ACC112 (cell line): Measurements from ENCODE around the gene SPACDR.

Experiments
- H2AFZ ChIP-seq: fragments of 200-600 bp; sonication (generic); one replicate; pipeline ENCODE4 v1.6.0; 2017; ENCODE audit warnings: antibody characterized with exemption, low read length; ENCODE audit not compliant: unreplicated experiment
- H3K27ac ChIP-seq: fragments of 200-600 bp; sonication (generic); 2 replicates; pipeline ENCODE4 v1.5.1; 2014; ENCODE audit warnings: low read depth, mild to moderate bottlenecking, antibody characterized with exemption, low read length, moderate library complexity
- H3K27me3 ChIP-seq: fragments of 200-600 bp; sonication (generic); 2 replicates; pipeline ENCODE4 v1.6.1; 2014; ENCODE audit warnings: mild to moderate bottlenecking, antibody characterized with exemption, low read length, moderate library complexity, mixed read lengths; ENCODE audit not compliant: insufficient read depth
- H3K36me3 ChIP-seq: fragments of 200-600 bp; sonication (generic); 2 replicates; pipeline ENCODE4 v1.6.1; 2016; ENCODE audit warnings: mild to moderate bottlenecking, antibody characterized with exemption, low read length, moderate library complexity, mixed read lengths; ENCODE audit not compliant: insufficient read depth
- H3K4me1 ChIP-seq: fragments of 200-600 bp; sonication (generic); one replicate; pipeline ENCODE4 v1.6.1; 2016; ENCODE audit warnings: low read length, mixed read lengths; ENCODE audit not compliant: insufficient read depth, unreplicated experiment, control insufficient read depth
- H3K4me3 ChIP-seq: fragments of 200-600 bp; sonication (generic); 2 replicates; pipeline ENCODE4 v1.5.1; 2014; ENCODE audit warnings: mild to moderate bottlenecking, low read depth, low read length
- H3K79me2 ChIP-seq: fragments of 200-600 bp; sonication (generic); one replicate; pipeline ENCODE4 v1.6.0; 2016; ENCODE audit warnings: low read length; ENCODE audit not compliant: control insufficient read depth, unreplicated experiment, insufficient read depth

The SPACDR gene

DNA sequence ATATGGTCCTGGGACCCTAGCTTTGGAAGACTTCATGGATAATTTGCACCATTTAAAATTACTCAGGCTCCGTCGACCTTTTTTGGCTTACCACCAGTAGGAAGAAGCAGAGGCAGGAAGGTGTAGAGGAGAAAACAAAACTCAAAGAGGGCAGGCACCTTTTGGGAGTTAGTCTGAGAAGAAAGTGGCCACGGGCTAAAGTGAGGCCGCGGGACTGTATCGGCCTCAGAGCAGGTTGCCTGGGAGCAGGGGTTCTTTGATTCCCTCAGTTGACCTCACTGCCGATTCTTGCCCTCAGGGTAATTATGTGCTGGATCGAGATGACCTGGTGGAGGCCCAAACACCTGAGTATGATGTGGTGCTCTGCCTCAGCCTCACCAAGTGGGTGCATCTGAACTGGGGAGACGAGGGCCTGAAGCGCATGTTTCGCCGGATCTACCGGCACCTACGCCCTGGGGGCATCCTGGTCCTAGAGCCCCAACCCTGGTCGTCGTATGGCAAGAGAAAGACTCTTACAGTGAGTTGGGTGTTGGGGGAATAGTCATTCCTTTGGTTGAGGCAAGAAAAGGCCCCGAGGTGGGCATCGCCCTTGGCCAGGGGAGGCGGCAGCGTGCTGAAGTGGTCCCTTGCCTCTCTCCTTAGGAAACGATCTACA, 31.3 kb downstream of the SPACDR start:
- Histone ChIP-seq H3K79me2 (peaks cover 44% of the 10 kb centered on the region), H3K36me3 (0 out of 2 replicates have a peak, but pooled peaks cover 8% of the 10 kb centered on the region), H3K4me3 (peak overlapping the region; percentile 80; the same call in 1 of the 2 replicates), H3K27ac (no peak overlapping the region), H3K4me1 (peaks cover 28% of the 10 kb centered on the region), H3K27me3 (no peaks in the 10 kb centered on the region), H2AFZ (no peak overlapping the region)

DNA sequence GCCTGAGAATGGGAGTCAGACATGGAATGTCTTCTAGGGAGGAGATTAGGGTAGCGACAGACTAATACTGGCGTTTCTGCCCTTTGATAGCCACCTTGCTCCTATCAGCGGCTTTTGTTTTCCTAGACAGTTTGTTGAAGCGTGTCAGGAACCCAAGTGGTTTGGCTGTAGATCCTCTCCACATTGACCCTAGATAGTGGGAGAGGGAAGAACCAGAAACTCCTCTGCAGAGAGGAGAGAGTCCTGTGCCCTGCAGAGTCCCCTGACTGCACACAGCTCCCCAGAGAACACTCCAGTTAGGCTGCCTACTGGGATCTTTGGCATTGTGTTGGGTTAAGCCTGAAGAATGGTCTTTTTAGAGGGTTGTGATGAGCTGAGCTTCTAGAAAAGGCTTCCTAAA, 32.0 kb downstream of the SPACDR start:
- Histone ChIP-seq H2AFZ (no peak overlapping the region), H3K4me1 (peaks cover 30% of the 10 kb centered on the region), H3K4me3 (peak overlapping the region; percentile 80), H3K27me3 (no peaks in the 10 kb centered on the region), H3K27ac (no peak overlapping the region), H3K79me2 (peaks cover 44% of the 10 kb centered on the region), H3K36me3 (0 out of 2 replicates have a peak, but pooled peaks cover 8% of the 10 kb centered on the region)

DNA sequence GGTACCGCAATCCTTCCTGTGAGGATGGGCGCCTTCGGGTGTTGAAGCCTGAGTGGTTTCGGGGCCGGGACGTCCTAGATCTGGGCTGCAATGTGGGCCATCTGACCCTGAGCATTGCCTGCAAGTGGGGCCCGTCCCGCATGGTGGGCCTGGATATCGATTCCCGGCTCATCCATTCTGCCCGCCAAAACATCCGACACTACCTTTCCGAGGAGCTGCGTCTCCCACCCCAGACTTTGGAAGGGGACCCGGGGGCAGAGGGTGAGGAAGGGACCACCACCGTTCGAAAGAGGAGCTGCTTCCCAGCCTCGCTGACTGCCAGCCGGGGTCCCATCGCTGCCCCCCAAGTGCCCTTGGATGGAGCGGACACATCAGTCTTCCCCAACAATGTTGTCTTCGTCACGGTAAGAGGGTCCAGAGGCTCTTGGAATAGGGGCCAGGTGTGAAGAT, 32.7 kb downstream of the SPACDR start:
- Histone ChIP-seq H3K79me2 (peaks cover 44% of the 10 kb centered on the region), H3K4me3 (peak overlapping the region; percentile 80), H3K36me3 (0 out of 2 replicates have a peak, but pooled peaks cover 8% of the 10 kb centered on the region), H2AFZ (no peak overlapping the region), H3K27ac (no peak overlapping the region), H3K4me1 (peaks cover 30% of the 10 kb centered on the region), H3K27me3 (no peaks in the 10 kb centered on the region)

DNA sequence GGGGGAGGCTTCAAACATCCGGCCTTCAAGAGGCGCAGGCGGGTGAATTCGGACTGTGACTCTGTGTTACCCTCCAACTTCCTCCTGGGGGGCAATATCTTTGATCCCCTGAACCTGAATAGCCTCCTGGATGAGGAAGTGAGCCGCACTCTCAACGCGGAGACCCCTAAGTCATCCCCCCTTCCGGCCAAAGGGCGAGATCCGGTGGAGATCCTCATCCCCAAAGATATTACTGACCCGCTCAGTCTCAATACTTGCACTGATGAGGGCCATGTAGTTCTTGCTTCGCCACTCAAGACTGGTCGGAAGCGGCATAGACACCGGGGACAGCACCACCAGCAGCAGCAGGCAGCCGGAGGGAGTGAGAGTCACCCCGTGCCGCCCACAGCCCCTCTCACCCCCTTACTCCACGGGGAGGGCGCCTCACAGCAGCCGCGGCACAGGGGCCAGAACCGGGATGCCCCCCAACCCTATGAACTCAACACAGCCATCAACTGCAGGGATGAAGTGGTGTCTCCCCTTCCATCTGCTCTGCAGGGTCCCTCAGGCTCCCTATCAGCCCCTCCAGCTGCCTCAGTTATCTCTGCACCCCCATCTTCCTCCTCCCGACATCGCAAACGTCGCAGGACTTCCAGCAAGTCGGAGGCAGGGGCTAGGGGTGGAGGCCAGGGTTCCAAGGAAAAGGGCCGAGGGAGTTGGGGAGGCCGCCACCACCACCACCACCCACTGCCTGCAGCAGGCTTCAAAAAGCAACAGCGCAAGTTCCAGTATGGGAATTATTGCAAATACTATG, 33.4 kb downstream of the SPACDR start:
- Histone ChIP-seq H3K36me3 (0 out of 2 replicates have a peak, but pooled peaks cover 8% of the 10 kb centered on the region), H3K27ac (peak overlapping the region; percentile 95), H3K4me3 (peak overlapping the region; percentile 80), H2AFZ (no peak overlapping the region), H3K79me2 (peaks cover 41% of the 10 kb centered on the region), H3K27me3 (no peaks in the 10 kb centered on the region), H3K4me1 (peaks cover 30% of the 10 kb centered on the region)

DNA sequence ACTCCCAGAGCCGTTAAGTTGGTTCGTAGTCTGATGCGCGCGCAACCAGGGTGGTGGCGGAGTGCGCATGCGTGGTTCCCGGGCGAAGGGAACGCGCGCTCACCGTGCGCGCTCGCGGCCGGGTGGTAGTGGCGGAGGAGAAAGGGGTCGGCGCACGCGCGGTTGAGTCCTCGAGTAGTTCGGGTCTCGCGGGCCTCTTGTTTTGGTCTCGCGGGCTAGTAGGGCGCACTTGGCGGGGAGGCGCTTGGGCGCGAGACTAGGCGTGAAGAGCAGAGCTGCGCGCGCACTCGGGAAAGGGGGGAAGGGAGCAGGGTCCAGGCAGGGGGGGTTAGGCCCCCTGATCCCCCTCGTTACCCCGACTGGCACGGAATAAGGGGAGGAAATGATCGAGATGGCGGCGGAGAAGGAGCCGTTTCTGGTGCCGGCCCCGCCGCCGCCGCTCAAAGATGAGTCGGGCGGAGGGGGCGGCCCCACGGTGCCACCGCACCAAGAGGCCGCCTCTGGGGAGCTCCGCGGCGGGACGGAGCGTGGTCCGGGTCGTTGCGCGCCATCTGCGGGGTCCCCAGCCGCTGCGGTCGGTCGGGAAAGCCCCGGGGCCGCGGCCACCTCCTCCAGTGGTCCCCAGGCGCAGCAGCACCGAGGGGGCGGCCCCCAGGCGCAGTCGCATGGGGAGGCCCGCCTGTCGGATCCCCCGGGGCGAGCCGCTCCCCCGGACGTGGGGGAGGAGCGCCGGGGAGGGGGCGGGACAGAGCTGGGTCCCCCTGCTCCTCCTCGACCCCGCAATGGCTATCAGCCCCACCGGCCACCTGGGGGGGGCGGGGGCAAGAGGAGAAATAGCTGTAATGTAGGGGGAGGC, 34.2 kb downstream of the SPACDR start, which contains the start of gene MEPCE:
MEPCE (plus strand) TSS at position 195 of the 856 bp plus-strand sequence; CDS start at position 383, 188 bp downstream.
- H2AFZ ChIP-seq = no peak within 1 kb of the TSS

DNA sequence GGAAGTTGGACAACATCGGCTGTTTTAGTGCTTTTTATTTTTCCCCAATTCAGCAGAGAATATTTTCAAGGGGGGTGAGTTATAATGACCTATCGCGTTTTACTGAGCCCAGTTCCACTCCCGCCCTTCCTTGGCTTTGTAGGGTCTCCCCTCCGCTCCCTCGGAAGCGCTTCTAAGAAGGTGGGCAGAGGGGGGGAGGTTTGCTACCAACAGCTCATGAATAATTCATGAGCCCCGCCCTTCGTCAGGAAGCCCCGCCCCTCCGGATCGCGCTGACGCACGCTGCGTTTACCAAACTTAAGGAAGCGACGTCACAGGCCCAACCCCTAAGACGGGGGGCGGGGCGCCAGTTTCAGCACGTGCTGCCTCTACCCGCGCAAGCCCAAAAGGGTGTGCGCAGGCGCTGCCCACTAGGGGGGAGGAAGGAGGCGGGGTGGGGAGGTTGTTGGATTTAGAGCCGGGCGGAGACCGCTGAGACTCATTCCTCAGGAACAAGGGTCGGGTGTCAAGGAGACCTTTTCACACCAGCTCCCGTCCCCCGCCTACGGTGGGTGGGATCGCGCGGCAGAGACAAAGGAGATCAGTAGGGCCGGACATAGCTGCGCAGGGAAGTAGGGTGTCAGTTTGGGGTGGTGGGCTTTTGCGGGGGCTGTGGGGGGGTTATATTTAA, 35.0 kb downstream of the SPACDR start:
- no peak overlapping the region for H2AFZ ChIP-seq

More for the DNA sequence above, 34.2 kb downstream of the SPACDR start, which contains the start of gene MEPCE:
- Histone ChIP-seq H3K27me3 (no peaks in the 10 kb centered on the region), H3K4me3 (peak within 1 kb of the TSS; percentile 80), H3K79me2 (peaks cover 34% of the 10 kb centered on the region), H3K27ac (peak within 1 kb of the TSS; percentile 95), H3K4me1 (peaks cover 28% of the 10 kb centered on the region), H3K36me3 (0 out of 2 replicates have a peak, but pooled peaks cover 8% of the 10 kb centered on the region)

DNA sequence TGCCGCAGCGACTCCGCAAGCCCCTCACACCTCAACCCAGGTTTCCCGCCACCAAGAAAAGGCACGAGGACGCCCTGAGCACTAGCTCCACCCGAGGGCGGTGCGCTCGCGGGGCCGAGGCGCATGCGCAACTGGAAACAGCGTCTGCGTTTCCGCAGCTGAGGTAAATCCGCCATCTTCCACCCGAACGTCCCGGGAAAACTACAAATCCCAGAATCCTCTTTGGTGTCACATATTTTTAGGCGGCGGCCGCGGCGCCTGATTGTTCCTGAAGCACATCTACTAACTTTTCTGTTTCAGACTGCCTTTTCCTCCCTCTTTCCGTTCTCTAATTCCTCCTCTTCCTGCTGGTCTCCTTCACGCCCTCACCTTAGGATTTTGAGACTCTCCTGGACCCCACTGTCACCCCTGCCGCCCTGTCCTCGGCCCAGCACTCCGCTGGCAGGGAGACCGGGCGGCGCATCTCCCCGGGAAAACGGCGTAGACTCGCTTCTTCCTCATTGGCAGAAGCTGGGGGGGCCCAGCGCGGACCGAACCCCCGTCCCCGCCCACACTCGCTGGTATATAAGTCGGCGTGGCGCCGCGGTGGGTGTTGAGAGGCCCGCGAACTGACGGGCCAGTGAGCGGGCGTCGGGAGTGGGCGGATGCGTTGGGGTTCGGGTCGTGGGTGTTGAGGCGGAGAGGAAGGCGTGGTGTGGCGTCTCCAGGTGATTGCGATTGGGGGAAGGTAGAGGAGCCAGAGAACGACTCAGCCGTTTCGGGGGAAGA, 35.7 kb downstream of the SPACDR start, which contains the start of gene ZCWPW1:
ZCWPW1 (minus strand) TSS at position 505 of the 768 bp plus-strand sequence. CDS start 8,054 bp downstream, outside the sequence.
- peak within 1 kb of the TSS; percentile 80 for H3K4me3 ChIP-seq
- no peaks in the 10 kb centered on the region for H3K27me3 ChIP-seq
- H3K36me3 ChIP-seq = 0 out of 2 replicates have a peak, but pooled peaks cover 1% of the 10 kb centered on the region
- H3K27ac ChIP-seq = peak within 1 kb of the TSS; percentile 95
- peaks cover 29% of the 10 kb centered on the region for H3K79me2 ChIP-seq
- H3K4me1 ChIP-seq = peaks cover 24% of the 10 kb centered on the region
- peak within 1 kb of the TSS; percentile 76 for H2AFZ ChIP-seq

More for the DNA sequence above, 35.0 kb downstream of the SPACDR start:
- Histone ChIP-seq H3K4me1 (peaks cover 24% of the 10 kb centered on the region), H3K4me3 (peak overlapping the region; percentile 80), H3K36me3 (0 out of 2 replicates have a peak, but pooled peaks cover 7% of the 10 kb centered on the region), H3K27ac (peak overlapping the region; percentile 95), H3K79me2 (peaks cover 31% of the 10 kb centered on the region), H3K27me3 (no peaks in the 10 kb centered on the region)

DNA sequence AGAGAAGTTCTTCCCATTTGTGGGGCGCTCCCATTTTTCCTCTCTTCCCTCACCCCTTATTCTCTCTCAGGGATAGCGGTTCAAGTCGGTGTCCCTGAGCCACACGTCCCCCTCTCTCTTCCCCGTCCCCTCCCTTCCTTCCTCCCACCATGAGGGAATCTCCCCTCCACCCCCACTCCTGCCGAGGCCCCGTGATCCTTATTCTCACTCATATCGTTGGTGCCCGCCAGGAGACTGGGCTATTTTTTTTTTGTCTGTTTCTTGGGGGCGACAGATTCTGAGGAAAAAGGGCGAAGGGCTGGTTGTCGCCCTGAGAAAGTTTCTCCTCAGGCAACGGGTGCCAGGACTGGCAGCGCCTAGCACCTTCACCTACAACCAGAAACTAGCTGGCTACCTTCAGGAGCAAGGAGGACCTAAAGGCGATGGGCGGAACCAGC, 36.3 kb downstream of the SPACDR start:
- Histone ChIP-seq H2AFZ (peak overlapping the region; percentile 76), H3K4me1 (peaks cover 24% of the 10 kb centered on the region), H3K27ac (0 out of 2 replicates have a peak overlapping the region, but pooled peaks have one; percentile 95), H3K27me3 (no peaks in the 10 kb centered on the region), H3K4me3 (peak overlapping the region; percentile 80), H3K36me3 (0 out of 2 replicates have a peak, but pooled peaks cover 4% of the 10 kb centered on the region), H3K79me2 (peaks cover 29% of the 10 kb centered on the region)

DNA sequence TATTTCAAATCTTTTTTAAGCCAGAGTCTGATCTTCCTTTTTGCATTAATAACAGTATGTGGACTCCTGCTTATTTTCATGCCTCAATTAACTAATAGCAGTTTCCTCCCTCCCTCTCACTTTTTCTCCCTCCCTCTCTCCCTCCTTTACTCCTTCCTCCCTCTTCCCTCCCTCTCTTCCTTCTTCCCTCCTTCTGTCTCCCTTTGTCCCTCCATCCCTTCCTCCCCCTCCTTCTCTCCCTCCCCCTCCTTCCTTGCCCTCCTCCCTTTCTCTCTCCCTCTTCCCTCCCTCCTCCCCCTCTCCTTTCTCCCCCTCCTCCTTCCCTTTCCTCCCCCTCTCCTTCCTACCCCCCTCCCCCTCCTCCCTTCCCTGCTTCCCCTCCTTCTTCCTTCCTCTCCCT, 37.5 kb downstream of the SPACDR start:
- 0 out of 2 replicates have a peak, but pooled peaks cover 4% of the 10 kb centered on the region for H3K36me3 ChIP-seq
- H3K79me2 ChIP-seq = peaks cover 18% of the 10 kb centered on the region
- peaks cover 13% of the 10 kb centered on the region for H3K4me1 ChIP-seq
- no peak overlapping the region for H3K4me3 ChIP-seq
- no peak overlapping the region for H3K27ac ChIP-seq
- no peaks in the 10 kb centered on the region for H3K27me3 ChIP-seq
- no peak overlapping the region for H2AFZ ChIP-seq
